Tibial nerve (tissue), 4 donors: ENCODE results near the gene TMEM238.

Source experiments
- EP300 ChIP-seq, 2 donors: sonication (generic); formaldehyde crosslinking; IDR thresholded peaks; one replicate each; pipeline ENCODE4 v1.6.1; 2017; ENCODE audit warnings: antibody characterized with exemption in 2 of 2, mild to moderate bottlenecking in 1 of 2
- POLR2A ChIP-seq, 2 donors: fragments of 450-650 bp; IDR thresholded peaks; one replicate each; pipeline ENCODE4 v1.6.1; 2017; ENCODE audit warnings: antibody characterized with exemption in 2 of 2, mild to moderate bottlenecking in 2 of 2, moderate library complexity in 2 of 2
- TF ChIP-seq, protein P1 (sequence below), 5 experiments: fragments of 200-600 bp in 3 of 5; fragments of 450-650 bp in 2 of 5; sonication (generic) in 3 of 5; IDR thresholded peaks; one replicate each; pipeline ENCODE4 v1.5.1; 2016 to 2019; ENCODE audit warnings: antibody characterized with exemption in 5 of 5, mild to moderate bottlenecking in 3 of 5, moderate library complexity in 2 of 5

DNA sequence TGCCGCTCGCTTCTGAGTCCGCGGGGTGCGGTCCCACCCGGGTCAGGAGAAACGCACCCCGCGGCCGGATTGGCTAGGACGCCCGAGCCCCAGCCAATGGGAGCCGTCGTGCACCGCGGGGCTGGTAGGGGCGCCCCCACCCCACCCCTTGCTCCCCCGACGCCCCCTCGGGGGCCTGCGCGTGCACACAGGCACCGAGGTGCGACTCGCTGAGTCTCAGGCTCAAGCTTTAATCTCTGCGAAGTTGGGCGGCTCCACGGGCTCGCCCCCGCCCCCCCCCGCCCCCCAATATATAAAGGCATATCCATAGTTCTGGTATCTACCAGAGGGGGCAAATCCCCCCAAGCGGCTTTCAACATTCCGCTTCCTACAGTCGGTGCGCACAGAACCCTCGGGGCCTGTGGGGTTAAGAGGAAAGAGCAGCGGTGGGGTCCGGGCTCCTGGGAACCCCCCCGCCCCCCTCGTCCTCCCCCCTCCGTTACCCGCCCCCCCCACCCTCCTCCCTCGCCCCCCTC is 29.3 kb downstream of the TMEM238 start, which contains the start of gene COX6B2:
- TF ChIP-seq, protein P1, sequence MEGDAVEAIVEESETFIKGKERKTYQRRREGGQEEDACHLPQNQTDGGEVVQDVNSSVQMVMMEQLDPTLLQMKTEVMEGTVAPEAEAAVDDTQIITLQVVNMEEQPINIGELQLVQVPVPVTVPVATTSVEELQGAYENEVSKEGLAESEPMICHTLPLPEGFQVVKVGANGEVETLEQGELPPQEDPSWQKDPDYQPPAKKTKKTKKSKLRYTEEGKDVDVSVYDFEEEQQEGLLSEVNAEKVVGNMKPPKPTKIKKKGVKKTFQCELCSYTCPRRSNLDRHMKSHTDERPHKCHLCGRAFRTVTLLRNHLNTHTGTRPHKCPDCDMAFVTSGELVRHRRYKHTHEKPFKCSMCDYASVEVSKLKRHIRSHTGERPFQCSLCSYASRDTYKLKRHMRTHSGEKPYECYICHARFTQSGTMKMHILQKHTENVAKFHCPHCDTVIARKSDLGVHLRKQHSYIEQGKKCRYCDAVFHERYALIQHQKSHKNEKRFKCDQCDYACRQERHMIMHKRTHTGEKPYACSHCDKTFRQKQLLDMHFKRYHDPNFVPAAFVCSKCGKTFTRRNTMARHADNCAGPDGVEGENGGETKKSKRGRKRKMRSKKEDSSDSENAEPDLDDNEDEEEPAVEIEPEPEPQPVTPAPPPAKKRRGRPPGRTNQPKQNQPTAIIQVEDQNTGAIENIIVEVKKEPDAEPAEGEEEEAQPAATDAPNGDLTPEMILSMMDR (IDR thresholded peaks at IDR 0.05): no peak
- TF ChIP-seq POLR2A (IDR thresholded peaks at IDR 0.05): no peak
- TF ChIP-seq EP300 (IDR thresholded peaks at IDR 0.05): no peak
